Naive thymus-derived CD4-positive, alpha-beta T cell (primary cell): ENCODE results near the gene AATK. TPM values are rescaled to one million over a fixed set of nuclear protein-coding genes. Genes with fewer than 3 reads are reported as not detected.

ENCODE experiments used
- ATAC-seq: fragments of 150-1000 bp; cut with Tn5 transposase; 2 replicates; pipeline ENCODE4 v1.10.0; 2021; ENCODE audit warnings: mild to moderate bottlenecking, moderate library complexity
- CTCF ChIA-PET: fragments of 350-600 bp; sonication (Branson Sonifier 250); formaldehyde crosslinking; loops from one replicate; lab custom pipeline; 2021; ENCODE audit warnings: antibody characterized with exemption; lab: Charles Lee
- POLR2A ChIA-PET: fragments of 350-600 bp; sonication (Branson Sonifier 250); formaldehyde crosslinking; loops from one replicate; lab custom pipeline; 2021; ENCODE audit warnings: antibody characterized with exemption, inconsistent platforms; lab: Charles Lee
- DNase-seq, 9 donors: peaks; one replicate each; pipeline versions ENCODE4 v3.0.0 to v3.0.0-alpha.2; 2020 to 2022; ENCODE audit warnings: mixed read lengths in 1 of 9
- H3K27ac ChIP-seq: one replicate; pipeline ENCODE4 v1.7.0; 2013; ENCODE audit warnings: mild to moderate bottlenecking, low read depth, low read length, moderate library complexity
- H3K27me3 ChIP-seq, 2 donors: one replicate each; pipeline ENCODE4 v1.7.0; 2013; ENCODE audit warnings: low read length in 2 of 2, mild to moderate bottlenecking in 2 of 2, moderate library complexity in 2 of 2; ENCODE audit not compliant: control insufficient read depth in 2 of 2, insufficient read depth in 2 of 2
- H3K36me3 ChIP-seq, 3 experiments: 1 replicate in 2 of 3; 2 replicates in 1 of 3; pipeline ENCODE4 v1.7.0; 2013; ENCODE audit warnings: low read length in 3 of 3, mild to moderate bottlenecking in 3 of 3, moderate library complexity in 1 of 3; ENCODE audit not compliant: insufficient read depth in 3 of 3, control insufficient read depth in 2 of 3
- H3K4me1 ChIP-seq, 2 donors: one replicate each; pipeline ENCODE4 v1.7.0; 2013; ENCODE audit warnings: low read length in 2 of 2, mild to moderate bottlenecking in 2 of 2, moderate library complexity in 1 of 2; ENCODE audit not compliant: control insufficient read depth in 2 of 2, insufficient read depth in 2 of 2
- H3K4me3 ChIP-seq: 2 replicates; pipeline ENCODE4 v1.7.0; 2013; ENCODE audit warnings: mild to moderate bottlenecking, low read length
- H3K9me3 ChIP-seq, 3 experiments: 1 replicate in 2 of 3; 2 replicates in 1 of 3; pipeline ENCODE4 v1.7.0; 2013; ENCODE audit warnings: low read length in 3 of 3; ENCODE audit not compliant: control insufficient read depth in 2 of 3
- H3K27ac Mint-ChIP-seq, 9 donors: one replicate each; pipeline ENCODE4 v1.8.0; 2020 to 2022; ENCODE audit warnings: mixed read lengths in 9 of 9, mild to moderate bottlenecking in 8 of 9, moderate library complexity in 5 of 9, inconsistent platforms in 2 of 9
- H3K27me3 Mint-ChIP-seq, 5 donors: one replicate each; pipeline ENCODE4 v1.8.0; 2021 to 2022; ENCODE audit warnings: mixed read lengths in 5 of 5, mild to moderate bottlenecking in 1 of 5
- H3K36me3 Mint-ChIP-seq, 5 donors: one replicate each; pipeline ENCODE4 v1.8.0; 2020 to 2022; ENCODE audit warnings: mixed read lengths in 5 of 5, mild to moderate bottlenecking in 3 of 5, inconsistent platforms in 1 of 5
- H3K4me1 Mint-ChIP-seq, 7 donors: one replicate each; pipeline ENCODE4 v1.8.0; 2020 to 2022; ENCODE audit warnings: mixed read lengths in 7 of 7, mild to moderate bottlenecking in 3 of 7, inconsistent platforms in 1 of 7
- H3K4me3 Mint-ChIP-seq, 10 donors: one replicate each; pipeline ENCODE4 v1.8.0; 2020 to 2022; ENCODE audit warnings: mild to moderate bottlenecking in 10 of 10, mixed read lengths in 10 of 10, moderate library complexity in 6 of 10, inconsistent platforms in 2 of 10
- H3K9me3 Mint-ChIP-seq, 11 donors: one replicate each; pipeline ENCODE4 v1.8.0; 2020 to 2022; ENCODE audit warnings: mixed read lengths in 11 of 11, mild to moderate bottlenecking in 4 of 11, inconsistent platforms in 1 of 11, moderate library complexity in 1 of 11
- intact Hi-C, 2 donors: fragments of 100-400 bp; cut with micrococcal nuclease; formaldehyde crosslinking; loops; one replicate each; pipeline ENCODE4 v1.15.1; 2023
- polyA plus RNA-seq, 2 donors: library from polyadenylated mRNA; unstranded; fragments of 300-500 nt; fragmentation: Illumina TruSeq; gene quantifications; one replicate each; pipeline ENCODE4 v1.2.3, GENCODE V29; 2021
- total RNA-seq, 6 experiments: library from RNA in 5 of 6; stranded (reverse) in 5 of 6; gene quantifications; 1 replicate in 5 of 6; 2 replicates in 1 of 6; pipeline ENCODE4 v1.2.3 and lab custom pipeline; 2021 to 2026

AATK gene
- total and polyA plus RNA-seq, 7 experiments from 2014 or later, result 0.46 to 10.4 (median 1.4) TPM; not detected in 2

GRCh38 chr17:81178136-81179091, 12.4 kb upstream of the AATK start:
- no peak overlapping the region for H3K27ac ChIP-seq
- peaks cover 0 to 5% (median 0%) of the 10 kb centered on the region in 11 donors for H3K9me3 Mint-ChIP-seq
- no peaks in the 10 kb centered on the region for H3K36me3 Mint-ChIP-seq
- H3K27me3 Mint-ChIP-seq, result peaks cover 0 to 2% (median 0%) of the 10 kb centered on the region in 5 donors
- no peaks in the 10 kb centered on the region for H3K4me1 Mint-ChIP-seq
- no peak overlapping the region for H3K27ac Mint-ChIP-seq
- no peaks in the 10 kb centered on the region for H3K36me3 ChIP-seq
- H3K4me3 Mint-ChIP-seq, result no peak overlapping the region
- DNase-seq (no peak), ATAC-seq (no peak)
- H3K9me3 ChIP-seq, result no peaks in the 10 kb centered on the region
- ChIA-PET CTCF (no interaction called here), POLR2A (no interaction called here)
- H3K4me1 ChIP-seq, result no peaks in the 10 kb centered on the region
- intact Hi-C loops, result no loop called here
- no peak overlapping the region for H3K4me3 ChIP-seq
- H3K27me3 ChIP-seq, result no peaks in the 10 kb centered on the region

- H3K4me3 Mint-ChIP-seq, result no peak overlapping the region
- no peaks in the 10 kb centered on the region for H3K9me3 ChIP-seq
- no peaks in the 10 kb centered on the region for H3K27me3 ChIP-seq
- H3K27ac Mint-ChIP-seq, result no peak overlapping the region
- intact Hi-C loops, result no loop called here
- H3K27me3 Mint-ChIP-seq, result peaks cover 0 to 2% (median 0%) of the 10 kb centered on the region in 5 donors
- ATAC-seq, result no peak
- H3K36me3 Mint-ChIP-seq, result no peaks in the 10 kb centered on the region
- H3K27ac ChIP-seq, result no peak overlapping the region
- H3K4me1 ChIP-seq, result no peaks in the 10 kb centered on the region
- H3K36me3 ChIP-seq, result no peaks in the 10 kb centered on the region
- POLR2A ChIA-PET, result no interaction called here
- CTCF ChIA-PET, result interaction anchor here (0.6 to 0.8 kb wide), 2 partner anchors 9 to 35 kb away, joined by 3 read pairs; no protein-coding TSS in a partner anchor
- peaks cover 0 to 5% (median 0%) of the 10 kb centered on the region in 11 donors for H3K9me3 Mint-ChIP-seq
- H3K4me1 Mint-ChIP-seq, result no peaks in the 10 kb centered on the region
- H3K4me3 ChIP-seq, result no peak overlapping the region
- DNase-seq, result no peak
Measured at GRCh38 chr17:81176666-81177065, 10.6 kb upstream of the AATK start.

- Mint-ChIP-seq H3K36me3 (no peaks in the 10 kb centered on the region), H3K4me1 (no peaks in the 10 kb centered on the region), H3K9me3 (peaks cover 0 to 5% (median 0%) of the 10 kb centered on the region in 11 donors), H3K27ac (no peak overlapping the region), H3K4me3 (no peak overlapping the region), H3K27me3 (peaks cover 0 to 2% (median 0%) of the 10 kb centered on the region in 5 donors)
- ATAC-seq (no peak), DNase-seq (no peak)
- no peaks in the 10 kb centered on the region for H3K27me3 ChIP-seq
- intact Hi-C loops, result no loop called here
- ChIA-PET POLR2A (no interaction called here), CTCF (no interaction called here)
- H3K36me3 ChIP-seq, result no peaks in the 10 kb centered on the region
- no peak overlapping the region for H3K4me3 ChIP-seq
- H3K27ac ChIP-seq, result no peak overlapping the region
- no peaks in the 10 kb centered on the region for H3K4me1 ChIP-seq
- H3K9me3 ChIP-seq, result no peaks in the 10 kb centered on the region
Measured at GRCh38 chr17:81173762-81174155, 7.7 kb upstream of the AATK start.

- no peak for ATAC-seq
- Histone ChIP-seq H3K27ac (no peak overlapping the region), H3K4me3 (no peak overlapping the region), H3K9me3 (no peaks in the 10 kb centered on the region), H3K36me3 (no peaks in the 10 kb centered on the region), H3K4me1 (no peaks in the 10 kb centered on the region), H3K27me3 (no peaks in the 10 kb centered on the region)
- Mint-ChIP-seq H3K27ac (no peak overlapping the region), H3K9me3 (peaks cover 0 to 5% (median 0%) of the 10 kb centered on the region in 11 donors), H3K4me3 (no peak overlapping the region), H3K4me1 (no peaks in the 10 kb centered on the region), H3K27me3 (peaks cover 0 to 2% (median 0%) of the 10 kb centered on the region in 5 donors), H3K36me3 (no peaks in the 10 kb centered on the region)
- ChIA-PET CTCF (no interaction called here), POLR2A (no interaction called here)
- intact Hi-C loops, result no loop called here
- DNase-seq, result no peak
Measured at GRCh38 chr17:81173052-81173761, 7.2 kb upstream of the AATK start.

GRCh38 chr17:81171941-81172340, 5.9 kb upstream of the AATK start:
- H3K4me1 Mint-ChIP-seq, result no peaks in the 10 kb centered on the region
- Histone ChIP-seq H3K27ac (no peak overlapping the region), H3K36me3 (no peaks in the 10 kb centered on the region), H3K9me3 (no peaks in the 10 kb centered on the region), H3K4me3 (no peak overlapping the region), H3K27me3 (no peaks in the 10 kb centered on the region), H3K4me1 (no peaks in the 10 kb centered on the region)
- POLR2A ChIA-PET, result interaction anchor here (0.6 kb wide), 1 partner anchor 33 kb away, joined by 3 read pairs; no protein-coding TSS in a partner anchor
- no peak overlapping the region for H3K4me3 Mint-ChIP-seq
- no peaks in the 10 kb centered on the region for H3K36me3 Mint-ChIP-seq
- H3K9me3 Mint-ChIP-seq, result peaks cover 0 to 5% (median 0%) of the 10 kb centered on the region in 11 donors
- intact Hi-C loops, result no loop called here
- H3K27ac Mint-ChIP-seq, result peak overlapping the region in 1 of 9 donors; percentile 8
- H3K27me3 Mint-ChIP-seq, result peaks cover 0 to 7% (median 4%) of the 10 kb centered on the region in 5 donors
- ATAC-seq, result no peak
- no peak for DNase-seq
- CTCF ChIA-PET, result no interaction called here

GRCh38 chr17:81170727-81171494, 4.9 kb upstream of the AATK start:
- no peaks in the 10 kb centered on the region for H3K27me3 ChIP-seq
- Mint-ChIP-seq H3K27me3 (peaks cover 0 to 13% (median 4%) of the 10 kb centered on the region in 5 donors), H3K4me1 (no peaks in the 10 kb centered on the region), H3K4me3 (no peak overlapping the region), H3K9me3 (peaks cover 0 to 5% (median 0%) of the 10 kb centered on the region in 11 donors), H3K27ac (no peak overlapping the region), H3K36me3 (no peaks in the 10 kb centered on the region)
- H3K9me3 ChIP-seq, result no peaks in the 10 kb centered on the region
- ATAC-seq, result no peak
- H3K36me3 ChIP-seq, result no peaks in the 10 kb centered on the region
- intact Hi-C loops, result no loop called here
- DNase-seq, result no peak
- ChIA-PET POLR2A (no interaction called here), CTCF (no interaction called here)
- no peaks in the 10 kb centered on the region for H3K4me1 ChIP-seq
- no peak overlapping the region for H3K4me3 ChIP-seq
- H3K27ac ChIP-seq, result no peak overlapping the region
